ENCODE data around the gene LIPH.
A peak's percentile ranks its signal among the peaks of the same experiment; 100 is the strongest.

DNA sequence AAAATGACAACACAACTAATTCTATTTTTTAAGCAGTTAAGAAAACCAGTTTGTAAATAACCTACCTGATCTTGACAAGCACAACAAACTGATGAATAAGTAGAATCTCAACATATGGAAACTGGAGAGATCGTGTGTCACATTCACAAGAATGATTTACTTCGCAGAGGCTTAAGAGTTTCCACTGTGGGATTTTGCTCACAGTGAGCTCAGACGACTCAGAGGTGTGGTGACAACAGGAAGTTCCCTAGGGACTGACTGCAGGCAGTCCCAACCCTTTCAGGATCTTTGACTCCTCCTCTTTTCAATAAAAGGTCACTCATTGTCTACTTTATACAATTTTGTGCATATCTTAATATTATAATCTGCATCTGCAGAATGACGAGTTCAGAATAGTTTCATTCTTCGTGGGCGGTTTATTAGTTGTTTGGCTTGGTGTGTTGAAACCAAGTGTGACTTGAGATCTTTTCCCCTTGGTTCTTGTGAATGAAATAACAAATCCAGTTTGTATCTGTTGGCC, at the start of gene LIPH:
- peak in 3 of 6 experiments; percentile 14 to 28 (median 22) for TF ChIP-seq CTCF (IDR thresholded peaks at IDR 0.05)
- TF ChIP-seq POLR2A (IDR thresholded peaks at IDR 0.05): peak; percentile 92 to 95
